Measurements from ENCODE around the gene CEP128. TPM values are rescaled to one million over a fixed set of nuclear protein-coding genes. Genes with fewer than 3 reads are reported as not detected.
A peak's percentile ranks its signal among the peaks of the same experiment; 100 is the strongest.

The CEP128 gene
- total RNA-seq, 1 experiment from 2014 or later = 28.3 TPM

DNA sequence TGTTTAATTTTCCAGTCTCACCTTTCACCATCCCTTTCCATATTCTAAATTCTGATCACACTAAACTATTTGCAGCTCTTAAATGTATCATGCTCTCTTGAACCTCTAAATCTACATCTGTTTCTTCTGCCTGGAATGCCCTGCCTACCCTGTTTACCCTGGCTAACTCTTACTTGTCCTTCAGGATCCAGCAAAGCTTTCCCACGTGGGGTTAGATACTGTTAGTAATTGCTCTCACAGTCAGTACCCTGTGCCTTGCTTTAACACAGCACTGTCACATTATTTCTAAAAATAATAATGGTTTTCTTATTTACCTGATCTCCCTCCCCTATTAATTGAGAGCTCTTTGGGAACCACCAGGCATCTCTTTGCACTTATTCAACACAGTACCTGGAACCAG lies 333.0 kb downstream of the CEP128 start:
- no peak for DNase-seq
- no peaks in the 10 kb centered on the region for H3K27me3 ChIP-seq (ENCODE audit: low read length)
- no peaks in the 10 kb centered on the region for H3K9me3 ChIP-seq (ENCODE audit: low read length)
- H3K36me3 ChIP-seq (ENCODE audit: insufficient read depth, low read length) = no peaks in the 10 kb centered on the region
- no peaks in the 10 kb centered on the region for H3K79me2 ChIP-seq (ENCODE audit: low read length)
- H3K9me2 ChIP-seq (replicated peaks; ENCODE audit: insufficient read depth, low read length) = no peaks in the 10 kb centered on the region
- H3K4me3 ChIP-seq (ENCODE audit: low read length) = no peak overlapping the region
- no peak overlapping the region for H3K27ac ChIP-seq (ENCODE audit: low read length)
- H4K20me1 ChIP-seq (ENCODE audit: insufficient read depth, low read depth, low read length) = no peaks in the 10 kb centered on the region
- H3K4me2 ChIP-seq (ENCODE audit: low read depth, low read length, poor library complexity, severe bottlenecking) = no peak overlapping the region
- H3K4me1 ChIP-seq (ENCODE audit: low read length) = no peaks in the 10 kb centered on the region; the same call in 1 of the 2 replicates
- no peak overlapping the region for H2AFZ ChIP-seq (ENCODE audit: low read length)
- no peak overlapping the region for H3K9ac ChIP-seq (ENCODE audit: low read length)

DNA sequence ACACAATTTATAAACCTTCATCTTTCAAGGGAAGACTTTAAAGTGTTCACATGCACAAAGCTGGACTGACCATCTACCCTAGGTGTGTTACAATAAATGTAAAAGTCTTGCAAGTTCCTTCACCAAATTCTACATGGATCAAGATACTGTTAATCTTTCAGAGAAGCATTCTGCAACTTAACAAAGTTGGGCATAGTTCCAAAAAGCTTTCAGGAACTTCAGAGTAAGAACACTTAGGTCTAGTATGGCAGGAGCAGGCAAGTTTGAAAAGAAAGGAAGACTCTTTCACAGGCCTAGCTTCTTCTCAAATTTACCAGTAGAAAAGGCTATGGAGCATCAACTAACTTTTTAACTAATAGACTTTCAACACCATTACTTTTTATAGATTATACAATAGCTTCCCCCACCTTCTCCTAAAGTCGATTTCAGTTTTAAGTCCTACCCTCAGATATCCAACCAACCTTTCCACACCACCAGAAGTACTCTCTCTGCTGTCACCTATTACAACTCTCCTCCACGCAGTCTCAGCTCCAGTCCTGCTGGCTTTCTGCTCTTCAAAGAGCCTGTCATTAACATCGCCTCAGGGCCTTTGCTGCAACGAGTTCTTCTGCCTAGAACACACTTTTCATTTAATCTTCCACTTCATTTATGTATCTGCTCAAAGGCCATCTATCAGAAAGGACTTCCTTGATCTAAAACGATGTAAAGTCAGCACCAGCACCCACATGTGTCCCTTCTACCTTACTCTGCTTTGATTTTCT lies 333.9 kb downstream of the CEP128 start:
- no peaks in the 10 kb centered on the region for H3K79me2 ChIP-seq (ENCODE audit: low read length)
- no peaks in the 10 kb centered on the region for H3K9me3 ChIP-seq (ENCODE audit: low read length)
- H3K4me2 ChIP-seq (ENCODE audit: low read depth, low read length, poor library complexity, severe bottlenecking) = no peak overlapping the region
- no peak overlapping the region for H2AFZ ChIP-seq (ENCODE audit: low read length)
- no peaks in the 10 kb centered on the region; the same call in 1 of the 2 replicates for H3K4me1 ChIP-seq (ENCODE audit: low read length)
- H3K4me3 ChIP-seq (ENCODE audit: low read length) = no peak overlapping the region
- H3K9ac ChIP-seq (ENCODE audit: low read length) = no peak overlapping the region
- H3K36me3 ChIP-seq (ENCODE audit: insufficient read depth, low read length) = no peaks in the 10 kb centered on the region
- H4K20me1 ChIP-seq (ENCODE audit: insufficient read depth, low read depth, low read length) = no peaks in the 10 kb centered on the region
- no peaks in the 10 kb centered on the region for H3K9me2 ChIP-seq (replicated peaks; ENCODE audit: insufficient read depth, low read length)
- DNase-seq = no peak
- no peaks in the 10 kb centered on the region for H3K27me3 ChIP-seq (ENCODE audit: low read length)
- no peak overlapping the region for H3K27ac ChIP-seq (ENCODE audit: low read length)

DNA sequence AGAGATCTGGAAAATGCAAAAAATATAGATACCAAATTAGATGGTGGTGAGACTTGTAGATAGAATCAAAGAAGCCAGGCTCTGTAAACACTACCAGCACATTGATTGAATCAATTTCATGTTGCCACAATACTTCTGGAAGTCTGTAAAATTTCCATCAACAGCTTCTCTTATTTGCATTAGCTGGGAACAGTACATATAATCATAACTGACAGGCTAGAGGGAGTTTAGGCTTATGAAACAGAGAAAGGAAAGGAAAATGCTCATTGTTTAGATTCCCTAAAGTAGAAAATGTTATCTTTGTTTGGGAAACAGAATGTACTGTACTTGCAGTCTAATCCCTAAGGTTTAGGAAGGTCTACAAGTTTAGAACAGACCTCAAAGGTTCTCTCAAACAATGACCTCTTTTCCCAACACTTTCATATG lies 335.2 kb downstream of the CEP128 start:
- no peaks in the 10 kb centered on the region for H3K9me2 ChIP-seq (replicated peaks; ENCODE audit: insufficient read depth, low read length)
- H3K9ac ChIP-seq (ENCODE audit: low read length) = no peak overlapping the region
- DNase-seq = no peak
- H3K36me3 ChIP-seq (ENCODE audit: insufficient read depth, low read length) = no peaks in the 10 kb centered on the region
- H3K4me1 ChIP-seq (ENCODE audit: low read length) = no peaks in the 10 kb centered on the region; the same call in 1 of the 2 replicates
- no peaks in the 10 kb centered on the region for H3K79me2 ChIP-seq (ENCODE audit: low read length)
- H3K4me2 ChIP-seq (ENCODE audit: low read depth, low read length, poor library complexity, severe bottlenecking) = no peak overlapping the region
- H4K20me1 ChIP-seq (ENCODE audit: insufficient read depth, low read depth, low read length) = no peaks in the 10 kb centered on the region
- H3K27ac ChIP-seq (ENCODE audit: low read length) = no peak overlapping the region
- no peaks in the 10 kb centered on the region for H3K27me3 ChIP-seq (ENCODE audit: low read length)
- H3K4me3 ChIP-seq (ENCODE audit: low read length) = no peak overlapping the region
- H3K9me3 ChIP-seq (ENCODE audit: low read length) = no peaks in the 10 kb centered on the region
- no peak overlapping the region for H2AFZ ChIP-seq (ENCODE audit: low read length)

DNA sequence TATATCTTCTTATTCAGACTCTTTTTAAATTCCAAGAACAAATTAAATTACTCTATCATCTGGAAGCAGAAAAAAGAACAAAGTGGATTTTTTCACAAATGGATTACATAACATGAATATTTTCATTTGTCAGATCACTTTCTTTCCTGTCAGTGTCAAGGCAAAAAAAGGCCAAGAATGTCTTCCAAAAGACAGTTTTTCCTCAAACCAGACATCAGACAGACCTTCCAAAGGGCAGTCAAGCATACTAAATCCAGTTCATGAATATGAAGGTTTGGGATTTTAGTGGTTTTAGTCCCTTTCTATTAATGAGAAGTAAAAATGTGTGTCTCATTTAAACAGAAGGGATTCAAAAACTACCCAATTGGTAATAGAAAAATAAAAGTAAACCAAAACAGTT lies 336.0 kb downstream of the CEP128 start:
- Histone ChIP-seq H3K4me2 (ENCODE audit: low read depth, low read length, poor library complexity, severe bottlenecking) (no peak overlapping the region), H3K27ac (ENCODE audit: low read length) (no peak overlapping the region), H3K9me3 (ENCODE audit: low read length) (no peaks in the 10 kb centered on the region), H3K9ac (ENCODE audit: low read length) (no peak overlapping the region), H3K9me2 (replicated peaks; ENCODE audit: insufficient read depth, low read length) (no peaks in the 10 kb centered on the region), H2AFZ (ENCODE audit: low read length) (no peak overlapping the region), H4K20me1 (ENCODE audit: insufficient read depth, low read depth, low read length) (no peaks in the 10 kb centered on the region), H3K4me3 (ENCODE audit: low read length) (no peak overlapping the region), H3K27me3 (ENCODE audit: low read length) (no peaks in the 10 kb centered on the region), H3K79me2 (ENCODE audit: low read length) (no peaks in the 10 kb centered on the region), H3K36me3 (ENCODE audit: insufficient read depth, low read length) (no peaks in the 10 kb centered on the region), H3K4me1 (ENCODE audit: low read length) (no peaks in the 10 kb centered on the region; the same call in 1 of the 2 replicates)
- DNase-seq = no peak

DNA sequence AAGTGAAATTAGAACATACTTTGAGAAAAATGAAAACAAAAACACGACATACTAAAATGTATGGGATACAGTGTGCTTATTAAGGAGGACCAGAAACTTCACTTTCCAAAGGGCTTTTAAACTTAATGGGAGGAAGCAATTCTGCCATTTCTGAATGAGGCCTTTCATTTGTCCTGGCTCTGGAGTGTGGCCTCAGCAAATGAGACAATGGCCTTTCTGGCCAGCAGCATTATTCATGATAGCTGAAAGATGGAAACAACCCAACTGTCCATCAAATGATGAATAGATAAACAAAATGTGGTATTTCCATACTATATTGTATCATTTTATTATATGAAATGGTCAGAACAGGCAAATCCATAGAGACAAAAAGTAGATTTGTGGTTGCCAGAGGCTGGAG lies 338.6 kb downstream of the CEP128 start:
- no peaks in the 10 kb centered on the region for H3K9me3 ChIP-seq (ENCODE audit: low read length)
- no peak overlapping the region for H3K4me2 ChIP-seq (ENCODE audit: low read depth, low read length, poor library complexity, severe bottlenecking)
- no peaks in the 10 kb centered on the region for H3K36me3 ChIP-seq (ENCODE audit: insufficient read depth, low read length)
- no peak overlapping the region for H3K27ac ChIP-seq (ENCODE audit: low read length)
- no peaks in the 10 kb centered on the region for H3K27me3 ChIP-seq (ENCODE audit: low read length)
- H3K79me2 ChIP-seq (ENCODE audit: low read length) = no peaks in the 10 kb centered on the region
- H3K9me2 ChIP-seq (replicated peaks; ENCODE audit: insufficient read depth, low read length) = no peaks in the 10 kb centered on the region
- no peak overlapping the region for H3K9ac ChIP-seq (ENCODE audit: low read length)
- no peak overlapping the region for H3K4me3 ChIP-seq (ENCODE audit: low read length)
- H2AFZ ChIP-seq (ENCODE audit: low read length) = no peak overlapping the region
- H4K20me1 ChIP-seq (ENCODE audit: insufficient read depth, low read depth, low read length) = no peaks in the 10 kb centered on the region
- DNase-seq = no peak
- no peaks in the 10 kb centered on the region; the same call in 1 of the 2 replicates for H3K4me1 ChIP-seq (ENCODE audit: low read length)

DNA sequence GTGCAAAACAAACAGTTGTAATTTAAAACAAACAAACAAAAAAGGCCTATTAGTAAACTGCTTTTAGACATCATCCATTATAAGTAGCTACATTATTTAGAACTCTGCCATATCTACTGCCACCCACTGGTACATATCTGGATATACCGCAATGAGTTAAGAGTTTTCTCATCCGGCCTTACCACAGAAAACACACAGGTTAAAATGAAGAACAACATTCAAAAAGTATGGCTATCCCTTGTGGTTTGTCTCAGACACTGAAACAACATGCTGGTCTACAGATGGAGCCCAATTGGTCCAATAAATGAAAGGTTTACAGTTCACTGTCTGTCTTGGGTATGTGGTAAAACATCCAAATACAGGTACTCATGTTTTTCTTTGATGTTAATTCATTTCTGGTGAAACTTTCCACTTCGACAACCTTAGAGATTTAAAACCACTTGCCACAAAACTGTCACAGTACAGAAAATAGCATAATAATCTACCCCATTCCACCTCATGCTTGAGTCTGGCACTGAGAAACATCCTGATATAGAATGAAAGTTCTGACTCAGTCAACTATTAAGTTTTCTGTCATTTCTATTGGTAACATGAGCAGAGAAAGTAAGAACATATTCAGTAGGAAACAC lies 354.3 kb downstream of the CEP128 start:
- no peaks in the 10 kb centered on the region for H3K79me2 ChIP-seq (ENCODE audit: low read length)
- H3K4me2 ChIP-seq (ENCODE audit: low read depth, low read length, poor library complexity, severe bottlenecking) = no peak overlapping the region
- H3K4me1 ChIP-seq (ENCODE audit: low read length) = no peaks in the 10 kb centered on the region
- H3K36me3 ChIP-seq (ENCODE audit: insufficient read depth, low read length) = no peaks in the 10 kb centered on the region
- H2AFZ ChIP-seq (ENCODE audit: low read length) = no peak overlapping the region
- H3K9me3 ChIP-seq (ENCODE audit: low read length) = no peaks in the 10 kb centered on the region
- H3K4me3 ChIP-seq (ENCODE audit: low read length) = no peak overlapping the region
- H3K9me2 ChIP-seq (replicated peaks; ENCODE audit: insufficient read depth, low read length) = no peaks in the 10 kb centered on the region; the same call in 1 of the 2 replicates
- no peak overlapping the region for H3K27ac ChIP-seq (ENCODE audit: low read length)
- DNase-seq = peak; percentile 74
- H4K20me1 ChIP-seq (ENCODE audit: insufficient read depth, low read depth, low read length) = no peaks in the 10 kb centered on the region
- no peak overlapping the region for H3K9ac ChIP-seq (ENCODE audit: low read length)
- no peaks in the 10 kb centered on the region for H3K27me3 ChIP-seq (ENCODE audit: low read length)

DNA sequence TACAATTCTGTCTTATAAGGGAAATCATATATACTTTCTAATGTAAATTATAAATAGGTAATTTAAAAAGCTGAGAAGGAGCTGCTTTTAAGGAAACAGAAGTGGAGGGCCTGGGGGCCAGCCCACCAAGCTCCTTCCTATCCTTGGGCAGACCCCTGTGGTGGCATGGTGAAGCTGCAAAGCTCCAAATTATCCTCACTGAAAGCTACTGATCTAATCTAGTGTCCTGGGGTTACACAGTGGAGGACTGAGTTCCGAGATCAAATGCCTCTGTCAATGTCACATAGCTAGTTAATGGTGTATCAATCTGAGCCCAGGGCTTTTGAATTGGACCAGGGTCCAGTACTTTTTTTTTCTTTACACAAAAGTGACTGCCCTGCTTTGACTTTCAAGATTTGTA lies 355.4 kb downstream of the CEP128 start:
- no peaks in the 10 kb centered on the region for H3K79me2 ChIP-seq (ENCODE audit: low read length)
- no peak overlapping the region for H3K9ac ChIP-seq (ENCODE audit: low read length)
- no peaks in the 10 kb centered on the region; the same call in 1 of the 2 replicates for H3K9me2 ChIP-seq (replicated peaks; ENCODE audit: insufficient read depth, low read length)
- H2AFZ ChIP-seq (ENCODE audit: low read length) = no peak overlapping the region
- H3K4me2 ChIP-seq (ENCODE audit: low read depth, low read length, poor library complexity, severe bottlenecking) = no peak overlapping the region
- no peaks in the 10 kb centered on the region for H3K27me3 ChIP-seq (ENCODE audit: low read length)
- H3K36me3 ChIP-seq (ENCODE audit: insufficient read depth, low read length) = no peaks in the 10 kb centered on the region
- no peaks in the 10 kb centered on the region for H4K20me1 ChIP-seq (ENCODE audit: insufficient read depth, low read depth, low read length)
- DNase-seq = no peak
- H3K27ac ChIP-seq (ENCODE audit: low read length) = no peak overlapping the region
- no peak overlapping the region for H3K4me3 ChIP-seq (ENCODE audit: low read length)
- H3K9me3 ChIP-seq (ENCODE audit: low read length) = no peaks in the 10 kb centered on the region
- no peaks in the 10 kb centered on the region for H3K4me1 ChIP-seq (ENCODE audit: low read length)

DNA sequence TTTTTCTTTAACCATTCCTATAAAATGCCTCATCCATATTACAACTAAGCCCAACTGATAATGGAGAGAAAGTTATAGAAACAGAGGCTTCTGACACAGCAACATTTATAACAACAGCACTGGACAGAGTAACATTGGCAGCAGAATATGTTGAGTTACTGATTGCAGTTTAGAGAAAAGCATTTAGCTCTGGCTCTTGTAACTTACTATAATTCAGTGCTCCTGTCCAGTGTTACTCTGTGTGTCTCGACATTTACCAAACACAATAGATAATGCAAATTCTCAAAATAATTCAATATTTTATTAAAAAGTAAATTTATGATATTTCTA lies 356.1 kb downstream of the CEP128 start:
- no peak overlapping the region for H3K4me3 ChIP-seq (ENCODE audit: low read length)
- no peaks in the 10 kb centered on the region; the same call in 1 of the 2 replicates for H3K9me2 ChIP-seq (replicated peaks; ENCODE audit: insufficient read depth, low read length)
- no peak overlapping the region for H3K4me2 ChIP-seq (ENCODE audit: low read depth, low read length, poor library complexity, severe bottlenecking)
- no peak overlapping the region for H3K27ac ChIP-seq (ENCODE audit: low read length)
- H3K79me2 ChIP-seq (ENCODE audit: low read length) = no peaks in the 10 kb centered on the region
- no peaks in the 10 kb centered on the region for H3K36me3 ChIP-seq (ENCODE audit: insufficient read depth, low read length)
- H3K9ac ChIP-seq (ENCODE audit: low read length) = no peak overlapping the region
- no peaks in the 10 kb centered on the region for H4K20me1 ChIP-seq (ENCODE audit: insufficient read depth, low read depth, low read length)
- H2AFZ ChIP-seq (ENCODE audit: low read length) = no peak overlapping the region
- no peaks in the 10 kb centered on the region for H3K9me3 ChIP-seq (ENCODE audit: low read length)
- no peaks in the 10 kb centered on the region for H3K27me3 ChIP-seq (ENCODE audit: low read length)
- DNase-seq = no peak
- no peaks in the 10 kb centered on the region for H3K4me1 ChIP-seq (ENCODE audit: low read length)
